ENCODE data around the gene ZNF358. TPM values are rescaled to one million over a fixed set of nuclear protein-coding genes. Genes with fewer than 3 reads are reported as not detected.

ZNF358 gene
- total and polyA plus RNA-seq, 2 of the 13 experiments (the other 11 are each of a cell fraction or from before 2014, with no cell fraction given): 9.1 to 37.0 TPM

GRCh38 chr19:7522072-7522922 lies 6.4 kb downstream of the ZNF358 start, which contains the start of gene MCOLN1 (continued):
- TF ChIP-seq, protein P1, sequence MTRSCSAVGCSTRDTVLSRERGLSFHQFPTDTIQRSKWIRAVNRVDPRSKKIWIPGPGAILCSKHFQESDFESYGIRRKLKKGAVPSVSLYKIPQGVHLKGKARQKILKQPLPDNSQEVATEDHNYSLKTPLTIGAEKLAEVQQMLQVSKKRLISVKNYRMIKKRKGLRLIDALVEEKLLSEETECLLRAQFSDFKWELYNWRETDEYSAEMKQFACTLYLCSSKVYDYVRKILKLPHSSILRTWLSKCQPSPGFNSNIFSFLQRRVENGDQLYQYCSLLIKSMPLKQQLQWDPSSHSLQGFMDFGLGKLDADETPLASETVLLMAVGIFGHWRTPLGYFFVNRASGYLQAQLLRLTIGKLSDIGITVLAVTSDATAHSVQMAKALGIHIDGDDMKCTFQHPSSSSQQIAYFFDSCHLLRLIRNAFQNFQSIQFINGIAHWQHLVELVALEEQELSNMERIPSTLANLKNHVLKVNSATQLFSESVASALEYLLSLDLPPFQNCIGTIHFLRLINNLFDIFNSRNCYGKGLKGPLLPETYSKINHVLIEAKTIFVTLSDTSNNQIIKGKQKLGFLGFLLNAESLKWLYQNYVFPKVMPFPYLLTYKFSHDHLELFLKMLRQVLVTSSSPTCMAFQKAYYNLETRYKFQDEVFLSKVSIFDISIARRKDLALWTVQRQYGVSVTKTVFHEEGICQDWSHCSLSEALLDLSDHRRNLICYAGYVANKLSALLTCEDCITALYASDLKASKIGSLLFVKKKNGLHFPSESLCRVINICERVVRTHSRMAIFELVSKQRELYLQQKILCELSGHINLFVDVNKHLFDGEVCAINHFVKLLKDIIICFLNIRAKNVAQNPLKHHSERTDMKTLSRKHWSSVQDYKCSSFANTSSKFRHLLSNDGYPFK (CRISPR knock-in tag; IDR thresholded peaks at IDR 0.05; ENCODE audit: borderline replicate concordance): peak; percentile 23; the same call in 1 of the 2 replicates
- TF ChIP-seq ZNF414 (CRISPR knock-in tag; IDR thresholded peaks at IDR 0.05) (0 out of 2 replicates have a peak, but pooled peaks have one; percentile 69), IRF2 (CRISPR knock-in tag; IDR thresholded peaks at IDR 0.05) (peak; percentile 84), ZNF577 (CRISPR knock-in tag; IDR thresholded peaks at IDR 0.05; ENCODE audit: borderline replicate concordance, low read depth) (no peak), ZSCAN20 (CRISPR knock-in tag; IDR thresholded peaks at IDR 0.05; ENCODE audit: borderline replicate concordance) (no peak), YEATS4 (CRISPR knock-in tag; IDR thresholded peaks at IDR 0.05; ENCODE audit: borderline replicate concordance) (peak; percentile 71; the same call in 1 of the 2 replicates), SMAD3 (CRISPR knock-in tag; IDR thresholded peaks at IDR 0.05) (peak; percentile 64; the same call in 1 of the 2 replicates), ZNF101 (CRISPR knock-in tag; IDR thresholded peaks at IDR 0.05; ENCODE audit: borderline replicate concordance, low read depth) (no peak), HOXA9 (CRISPR knock-in tag; IDR thresholded peaks at IDR 0.05; ENCODE audit: borderline replicate concordance) (no peak), POLR2A (IDR thresholded peaks at IDR 0.05; ENCODE audit: insufficient read depth in 1 of 2, low read depth in 2 of 2, low read length in 2 of 2) (peak in 1 of 2 experiments; percentile 66; a peak in 3 of 4 replicates), ZNF296 (CRISPR knock-in tag; conservative IDR thresholded peaks at IDR 0.05) (no peak), FOXK2 (IDR thresholded peaks at IDR 0.05) (peak; percentile 35; the same call in 1 of the 2 replicates), PCBP2 (optimal IDR thresholded peaks at IDR 0.05; ENCODE audit: low read depth, low read length, poor library complexity, severe bottlenecking) (no peak), EZH2 (conservative IDR thresholded peaks at IDR 0.05; ENCODE audit: low read depth, low read length) (no peak), TOE1 (CRISPR knock-in tag; IDR thresholded peaks at IDR 0.05) (no peak; the same call in 1 of the 2 replicates), FOXP1 (IDR thresholded peaks at IDR 0.05) (no peak), FOXP1 (CRISPR knock-in tag; IDR thresholded peaks at IDR 0.05) (peak; percentile 51; the same call in 1 of the 2 replicates), ZNF446 (CRISPR knock-in tag; IDR thresholded peaks at IDR 0.05) (no peak)
- TF ChIP-seq, protein P2, sequence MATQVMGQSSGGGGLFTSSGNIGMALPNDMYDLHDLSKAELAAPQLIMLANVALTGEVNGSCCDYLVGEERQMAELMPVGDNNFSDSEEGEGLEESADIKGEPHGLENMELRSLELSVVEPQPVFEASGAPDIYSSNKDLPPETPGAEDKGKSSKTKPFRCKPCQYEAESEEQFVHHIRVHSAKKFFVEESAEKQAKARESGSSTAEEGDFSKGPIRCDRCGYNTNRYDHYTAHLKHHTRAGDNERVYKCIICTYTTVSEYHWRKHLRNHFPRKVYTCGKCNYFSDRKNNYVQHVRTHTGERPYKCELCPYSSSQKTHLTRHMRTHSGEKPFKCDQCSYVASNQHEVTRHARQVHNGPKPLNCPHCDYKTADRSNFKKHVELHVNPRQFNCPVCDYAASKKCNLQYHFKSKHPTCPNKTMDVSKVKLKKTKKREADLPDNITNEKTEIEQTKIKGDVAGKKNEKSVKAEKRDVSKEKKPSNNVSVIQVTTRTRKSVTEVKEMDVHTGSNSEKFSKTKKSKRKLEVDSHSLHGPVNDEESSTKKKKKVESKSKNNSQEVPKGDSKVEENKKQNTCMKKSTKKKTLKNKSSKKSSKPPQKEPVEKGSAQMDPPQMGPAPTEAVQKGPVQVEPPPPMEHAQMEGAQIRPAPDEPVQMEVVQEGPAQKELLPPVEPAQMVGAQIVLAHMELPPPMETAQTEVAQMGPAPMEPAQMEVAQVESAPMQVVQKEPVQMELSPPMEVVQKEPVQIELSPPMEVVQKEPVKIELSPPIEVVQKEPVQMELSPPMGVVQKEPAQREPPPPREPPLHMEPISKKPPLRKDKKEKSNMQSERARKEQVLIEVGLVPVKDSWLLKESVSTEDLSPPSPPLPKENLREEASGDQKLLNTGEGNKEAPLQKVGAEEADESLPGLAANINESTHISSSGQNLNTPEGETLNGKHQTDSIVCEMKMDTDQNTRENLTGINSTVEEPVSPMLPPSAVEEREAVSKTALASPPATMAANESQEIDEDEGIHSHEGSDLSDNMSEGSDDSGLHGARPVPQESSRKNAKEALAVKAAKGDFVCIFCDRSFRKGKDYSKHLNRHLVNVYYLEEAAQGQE (IDR thresholded peaks at IDR 0.05; ENCODE audit: borderline replicate concordance in 1 of 2, low read depth in 1 of 2, low read length in 2 of 2): no peak
- TF ChIP-seq, protein P3, sequence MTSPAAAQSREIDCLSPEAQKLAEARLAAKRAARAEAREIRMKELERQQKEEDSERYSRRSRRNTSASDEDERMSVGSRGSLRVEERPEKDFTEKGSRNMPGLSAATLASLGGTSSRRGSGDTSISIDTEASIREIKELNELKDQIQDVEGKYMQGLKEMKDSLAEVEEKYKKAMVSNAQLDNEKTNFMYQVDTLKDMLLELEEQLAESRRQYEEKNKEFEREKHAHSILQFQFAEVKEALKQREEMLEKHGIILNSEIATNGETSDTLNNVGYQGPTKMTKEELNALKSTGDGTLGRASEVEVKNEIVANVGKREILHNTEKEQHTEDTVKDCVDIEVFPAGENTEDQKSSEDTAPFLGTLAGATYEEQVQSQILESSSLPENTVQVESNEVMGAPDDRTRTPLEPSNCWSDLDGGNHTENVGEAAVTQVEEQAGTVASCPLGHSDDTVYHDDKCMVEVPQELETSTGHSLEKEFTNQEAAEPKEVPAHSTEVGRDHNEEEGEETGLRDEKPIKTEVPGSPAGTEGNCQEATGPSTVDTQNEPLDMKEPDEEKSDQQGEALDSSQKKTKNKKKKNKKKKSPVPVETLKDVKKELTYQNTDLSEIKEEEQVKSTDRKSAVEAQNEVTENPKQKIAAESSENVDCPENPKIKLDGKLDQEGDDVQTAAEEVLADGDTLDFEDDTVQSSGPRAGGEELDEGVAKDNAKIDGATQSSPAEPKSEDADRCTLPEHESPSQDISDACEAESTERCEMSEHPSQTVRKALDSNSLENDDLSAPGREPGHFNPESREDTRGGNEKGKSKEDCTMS (CRISPR knock-in tag; conservative IDR thresholded peaks at IDR 0.05): no peak

Data from HepG2 (cell line).